HEK293T (cell line): ENCODE measurements around the gene MSI1.

Experiments
- CTCF ChIA-PET: fragments of 350-600 bp; formaldehyde crosslinking; extraction: SDS; loops from one replicate; lab custom pipeline; 2021; ENCODE audit warnings: antibody characterized with exemption, inconsistent platforms; lab: Yijun Ruan, JAX
- POLR2A ChIA-PET: fragments of 350-600 bp; formaldehyde crosslinking; extraction: SDS; loops from one replicate; lab custom pipeline; 2020; ENCODE audit warnings: antibody characterized with exemption, inconsistent platforms; lab: Yijun Ruan, JAX
- DNase-seq: peaks from one replicate; pipeline ENCODE4 v3.0.0; 2012; ENCODE audit warnings: mixed read lengths; ENCODE audit errors: extremely low spot score
- ARNT ChIP-seq: fragments of 450-650 bp; IDR thresholded peaks from 2 replicates; pipeline ENCODE4 v1.6.1; 2017; ENCODE audit warnings: mild to moderate bottlenecking
- BHLHE40 ChIP-seq: fragments of 450-650 bp; IDR thresholded peaks from 2 replicates; pipeline ENCODE4 v1.6.1; 2016; ENCODE audit warnings: mild to moderate bottlenecking, moderate library complexity, borderline replicate concordance
- CTBP1 ChIP-seq: fragments of 450-650 bp; IDR thresholded peaks from 2 replicates; pipeline ENCODE4 v1.6.1; 2016; ENCODE audit warnings: borderline replicate concordance
- ELF4 ChIP-seq: fragments of 450-650 bp; IDR thresholded peaks from 2 replicates; pipeline ENCODE4 v1.6.1; 2017; ENCODE audit warnings: antibody characterized with exemption
- FOXA1 ChIP-seq: fragments of 450-650 bp; IDR thresholded peaks from 2 replicates; pipeline ENCODE4 v1.6.1; 2016; ENCODE audit warnings: mild to moderate bottlenecking
- FOXK2 ChIP-seq: fragments of 450-650 bp; IDR thresholded peaks from 2 replicates; pipeline ENCODE4 v1.6.1; 2016; ENCODE audit warnings: mild to moderate bottlenecking
- FOXM1 ChIP-seq: fragments of 450-650 bp; IDR thresholded peaks from 2 replicates; pipeline ENCODE4 v1.6.1; 2017; ENCODE audit warnings: mild to moderate bottlenecking, borderline replicate concordance
- HDGF ChIP-seq: fragments of 450-650 bp; IDR thresholded peaks from 2 replicates; pipeline ENCODE4 v1.6.1; 2017; ENCODE audit warnings: antibody characterized with exemption, borderline replicate concordance
- L3MBTL2 ChIP-seq: fragments of 450-650 bp; conservative IDR thresholded peaks from 2 replicates; pipeline ENCODE4 v1.6.1; 2016; ENCODE audit warnings: mild to moderate bottlenecking
- LEF1 ChIP-seq: fragments of 450-650 bp; IDR thresholded peaks from 2 replicates; pipeline ENCODE4 v1.6.1; 2017; ENCODE audit warnings: mild to moderate bottlenecking, borderline replicate concordance
- NFRKB ChIP-seq: fragments of 450-650 bp; IDR thresholded peaks from 2 replicates; pipeline ENCODE4 v1.6.1; 2016; ENCODE audit warnings: mild to moderate bottlenecking, moderate library complexity
- PKNOX1 ChIP-seq: fragments of 450-650 bp; IDR thresholded peaks from 2 replicates; pipeline ENCODE4 v1.6.1; 2016
- SP1 ChIP-seq: fragments of 450-650 bp; IDR thresholded peaks from 2 replicates; pipeline ENCODE4 v1.6.1; 2017
- SUZ12 ChIP-seq: fragments of 450-650 bp; IDR thresholded peaks from 2 replicates; pipeline ENCODE4 v1.6.1; 2016; ENCODE audit warnings: mild to moderate bottlenecking
- TARDBP ChIP-seq: fragments of 450-650 bp; IDR thresholded peaks from 2 replicates; pipeline ENCODE4 v1.6.1; 2016
- ZNF384 ChIP-seq: fragments of 450-650 bp; IDR thresholded peaks from 2 replicates; pipeline ENCODE4 v1.6.1; 2016

MSI1 gene

GRCh38 chr12:120323772-120324171 lies 45.2 kb downstream of the MSI1 start:
- POLR2A ChIA-PET = no interaction called here
- TF ChIP-seq SUZ12 (no peak), FOXK2 (no peak), LEF1 (no peak), ELF4 (no peak), FOXA1 (no peak), SP1 (no peak), ZNF384 (no peak), CTBP1 (no peak), BHLHE40 (no peak), PKNOX1 (no peak), NFRKB (no peak)
- CTCF ChIA-PET = interaction anchor here (0.6 kb wide), 1 partner anchor 22 kb away, joined by 9 read pairs; no protein-coding TSS in a partner anchor
- no peak for DNase-seq

GRCh38 chr12:120321382-120322202 lies 47.4 kb downstream of the MSI1 start:
- ChIA-PET POLR2A (interaction anchor here (1.4 to 3.0 kb wide), 2 partner anchors 29 to 30 kb away, joined by 4 to 19 read pairs; partner anchors contain the start of genes RNU4-1 and RNU4-2), CTCF (interaction anchor here (0.6 to 1.8 kb wide), 2 partner anchors 94 to 109 kb away, joined by 3 to 6 read pairs; no protein-coding TSS in a partner anchor)
- TF ChIP-seq FOXM1 (no peak), BHLHE40 (no peak), SP1 (no peak), PKNOX1 (peak; percentile 81), ARNT (no peak)
- no peak for DNase-seq

- ChIA-PET CTCF (interaction anchor here (0.6 to 1.3 kb wide), 3 partner anchors 13 to 50 kb away, joined by 3 to 12 read pairs (median 5); partner anchors contain the start of gene SIRT4), POLR2A (interaction anchor here (0.7 to 5.9 kb wide), 13 partner anchors 11 to 264 kb away, joined by 3 to 48 read pairs (median 5); partner anchors contain the start of genes COX6A1, POP5, RNU4-1 and RNU4-2)
- peak; percentile 98 for DNase-seq
- TF ChIP-seq ELF4 = peak; percentile 41; the same call in 1 of the 2 replicates
- peak; percentile 98 for TF ChIP-seq L3MBTL2
- peak; percentile 99 for TF ChIP-seq FOXK2
- peak; percentile 47; the same call in 1 of the 2 replicates for TF ChIP-seq PKNOX1
- TF ChIP-seq HDGF = no peak
- no peak for TF ChIP-seq LEF1
- TF ChIP-seq ZNF384 = peak; percentile 21; the same call in 1 of the 2 replicates
- peak; percentile 71 for TF ChIP-seq FOXA1
These were observed 51.5 kb downstream of the MSI1 start for GRCh38 chr12:120317224-120318105.

- CTCF ChIA-PET = interaction anchor here (0.6 to 1.3 kb wide), 3 partner anchors 12 to 735 kb away, joined by 4 to 12 read pairs (median 5); partner anchors contain the start of gene SIRT4
- DNase-seq = no peak
- TF ChIP-seq CTBP1 (no peak), FOXM1 (no peak), L3MBTL2 (no peak), HDGF (no peak), NFRKB (no peak)
- POLR2A ChIA-PET = interaction anchor here (1.0 to 5.9 kb wide), 11 partner anchors 10 to 153 kb away, joined by 3 to 48 read pairs (median 5); partner anchors contain the start of genes RNU4-1, RNU4-2, RPLP0 and SIRT4
These were observed 52.2 kb downstream of the MSI1 start for GRCh38 chr12:120316798-120317223.

GRCh38 chr12:120314220-120314619 lies 54.7 kb downstream of the MSI1 start:
- ChIA-PET CTCF (interaction anchor here (1.0 to 1.2 kb wide), 2 partner anchors 9 to 12 kb away, joined by 4 read pairs; partner anchors contain the start of gene SIRT4), POLR2A (interaction anchor here (5.9 kb wide), 1 partner anchor 23 kb away, joined by 48 read pairs; the partner anchor contains the start of genes RNU4-1 and RNU4-2)
- peak; percentile 24 for DNase-seq
- no peak for TF ChIP-seq ELF4
- TF ChIP-seq LEF1 = no peak
- TF ChIP-seq NFRKB = no peak
- TF ChIP-seq TARDBP = no peak
- no peak for TF ChIP-seq ARNT
- no peak for TF ChIP-seq FOXA1
- TF ChIP-seq PKNOX1 = no peak
- TF ChIP-seq CTBP1 = no peak
- no peak for TF ChIP-seq FOXK2
- TF ChIP-seq SUZ12 = no peak
- TF ChIP-seq SP1 = no peak
- no peak for TF ChIP-seq BHLHE40
- TF ChIP-seq FOXM1 = no peak
- TF ChIP-seq ZNF384 = no peak
- TF ChIP-seq HDGF = no peak
- TF ChIP-seq L3MBTL2 = no peak
